T-helper 17 cell (primary cell): ENCODE measurements around the gene FEN1. TPM values are rescaled to one million over a fixed set of nuclear protein-coding genes. Genes with fewer than 3 reads are reported as not detected.

Experiments
- ATAC-seq: fragments of 150-1000 bp; cut with Tn5 transposase; 2 replicates; pipeline ENCODE4 v1.10.0; 2021; ENCODE audit warnings: mild to moderate bottlenecking, moderate library complexity
- DNase-seq, 3 donors: peaks; one replicate each; pipeline versions ENCODE4 v3.0.0 to v3.0.0-alpha.2; 2020 to 2021
- H3K9me3 ChIP-seq: one replicate; pipeline ENCODE4 v1.7.0; 2013; ENCODE audit warnings: low read length, mild to moderate bottlenecking; ENCODE audit not compliant: control insufficient read depth, poor library complexity, severe bottlenecking
- H3K27ac Mint-ChIP-seq: one replicate; pipeline ENCODE4 v1.8.0; 2022; ENCODE audit warnings: mild to moderate bottlenecking, moderate library complexity, mixed read lengths
- H3K27me3 Mint-ChIP-seq: one replicate; pipeline ENCODE4 v1.8.0; 2022; ENCODE audit warnings: mixed read lengths
- H3K36me3 Mint-ChIP-seq: one replicate; pipeline ENCODE4 v1.8.0; 2022; ENCODE audit warnings: low read depth, mixed read lengths
- H3K4me1 Mint-ChIP-seq: one replicate; pipeline ENCODE4 v1.8.0; 2022; ENCODE audit warnings: mild to moderate bottlenecking, mixed read lengths
- H3K4me3 Mint-ChIP-seq: one replicate; pipeline ENCODE4 v1.8.0; 2022; ENCODE audit warnings: mild to moderate bottlenecking, moderate library complexity, mixed read lengths
- total RNA-seq, 4 donors: library from RNA in 2 of 4; stranded (reverse) in 2 of 4; gene quantifications; one replicate each; pipeline ENCODE4 v1.2.3 and lab custom pipeline; 2022 to 2026

Gene FEN1, protein sequence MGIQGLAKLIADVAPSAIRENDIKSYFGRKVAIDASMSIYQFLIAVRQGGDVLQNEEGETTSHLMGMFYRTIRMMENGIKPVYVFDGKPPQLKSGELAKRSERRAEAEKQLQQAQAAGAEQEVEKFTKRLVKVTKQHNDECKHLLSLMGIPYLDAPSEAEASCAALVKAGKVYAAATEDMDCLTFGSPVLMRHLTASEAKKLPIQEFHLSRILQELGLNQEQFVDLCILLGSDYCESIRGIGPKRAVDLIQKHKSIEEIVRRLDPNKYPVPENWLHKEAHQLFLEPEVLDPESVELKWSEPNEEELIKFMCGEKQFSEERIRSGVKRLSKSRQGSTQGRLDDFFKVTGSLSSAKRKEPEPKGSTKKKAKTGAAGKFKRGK
- 10 to 100 TPM in 1 of 2 donors, 1 to 10 TPM in 1; 9.7 to 13.0 TPM for total RNA-seq
- total RNA-seq (lab: John Stamatoyannopoulos, UW) = 10.9 to 20.5 reads per million in 2 donors

- H3K9me3 ChIP-seq = no peaks in the 10 kb centered on the region
- peaks cover 18% of the 10 kb centered on the region for H3K4me1 Mint-ChIP-seq
- DNase-seq (peak; percentile 74 to 79 (median 77)), ATAC-seq (peak; percentile 90)
- no peaks in the 10 kb centered on the region for H3K27me3 Mint-ChIP-seq
- peaks cover 3% of the 10 kb centered on the region for H3K36me3 Mint-ChIP-seq
- peak within 1 kb of the TSS; percentile 99 for H3K27ac Mint-ChIP-seq
- peak within 1 kb of the TSS; percentile 96 for H3K4me3 Mint-ChIP-seq
These were observed at the start of gene FEN1, which contains the start of gene TMEM258 for GRCh38 chr11:61792310-61793082. Gene FEN1 (plus strand): TSS chr11:61792911. CDS start chr11:61795362, 2,451 bp downstream. Gene TMEM258 (minus strand): TSS chr11:61792599. CDS start chr11:61792558, 41 bp downstream.

GRCh38 chr11:61743486-61744095 lies 49.1 kb upstream of the FEN1 start:
- Mint-ChIP-seq H3K27ac (no peak overlapping the region), H3K36me3 (no peaks in the 10 kb centered on the region), H3K4me1 (no peaks in the 10 kb centered on the region), H3K4me3 (no peak overlapping the region), H3K27me3 (peaks cover under 1% of the 10 kb centered on the region)
- no peaks in the 10 kb centered on the region for H3K9me3 ChIP-seq
- DNase-seq = no peak
- ATAC-seq = no peak

DNA sequence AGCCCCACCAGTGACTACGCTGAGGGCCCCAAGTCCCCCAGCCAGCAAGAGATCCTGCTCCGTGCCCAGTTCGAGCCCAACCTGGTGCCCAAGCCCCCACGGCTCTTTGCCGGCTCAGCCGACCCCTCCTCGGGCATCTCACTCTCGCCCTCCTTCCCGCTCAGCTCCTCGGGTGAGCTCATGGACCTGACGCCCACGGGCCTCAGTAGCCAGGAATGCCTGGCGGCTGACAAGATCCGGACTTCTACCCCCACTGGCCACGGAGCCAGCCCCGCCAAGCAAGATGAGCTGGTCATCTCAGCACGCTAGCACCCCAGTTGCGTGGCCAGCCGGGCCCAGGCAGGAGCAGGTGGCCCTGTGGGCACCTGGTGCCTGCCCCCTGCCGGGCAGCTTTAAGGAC lies 48.5 kb upstream of the FEN1 start:
- H3K4me3 Mint-ChIP-seq = no peak overlapping the region
- no peaks in the 10 kb centered on the region for H3K36me3 Mint-ChIP-seq
- H3K27ac Mint-ChIP-seq = no peak overlapping the region
- no peaks in the 10 kb centered on the region for H3K9me3 ChIP-seq
- ATAC-seq (no peak), DNase-seq (no peak)
- peaks cover 7% of the 10 kb centered on the region for H3K27me3 Mint-ChIP-seq
- no peaks in the 10 kb centered on the region for H3K4me1 Mint-ChIP-seq

GRCh38 chr11:61744609-61745156 lies 48.0 kb upstream of the FEN1 start:
- Mint-ChIP-seq H3K27me3 (peaks cover 11% of the 10 kb centered on the region), H3K4me1 (no peaks in the 10 kb centered on the region), H3K4me3 (no peak overlapping the region), H3K27ac (no peak overlapping the region), H3K36me3 (no peaks in the 10 kb centered on the region)
- H3K9me3 ChIP-seq = no peaks in the 10 kb centered on the region
- DNase-seq (no peak), ATAC-seq (no peak)

- ATAC-seq (no peak), DNase-seq (no peak)
- no peak overlapping the region for H3K4me3 Mint-ChIP-seq
- no peaks in the 10 kb centered on the region for H3K9me3 ChIP-seq
- H3K4me1 Mint-ChIP-seq = peaks cover 2% of the 10 kb centered on the region
- no peaks in the 10 kb centered on the region for H3K36me3 Mint-ChIP-seq
- H3K27me3 Mint-ChIP-seq = peaks cover 15% of the 10 kb centered on the region
- no peak overlapping the region for H3K27ac Mint-ChIP-seq
These were observed 46.8 kb upstream of the FEN1 start for GRCh38 chr11:61745781-61746441.

DNA sequence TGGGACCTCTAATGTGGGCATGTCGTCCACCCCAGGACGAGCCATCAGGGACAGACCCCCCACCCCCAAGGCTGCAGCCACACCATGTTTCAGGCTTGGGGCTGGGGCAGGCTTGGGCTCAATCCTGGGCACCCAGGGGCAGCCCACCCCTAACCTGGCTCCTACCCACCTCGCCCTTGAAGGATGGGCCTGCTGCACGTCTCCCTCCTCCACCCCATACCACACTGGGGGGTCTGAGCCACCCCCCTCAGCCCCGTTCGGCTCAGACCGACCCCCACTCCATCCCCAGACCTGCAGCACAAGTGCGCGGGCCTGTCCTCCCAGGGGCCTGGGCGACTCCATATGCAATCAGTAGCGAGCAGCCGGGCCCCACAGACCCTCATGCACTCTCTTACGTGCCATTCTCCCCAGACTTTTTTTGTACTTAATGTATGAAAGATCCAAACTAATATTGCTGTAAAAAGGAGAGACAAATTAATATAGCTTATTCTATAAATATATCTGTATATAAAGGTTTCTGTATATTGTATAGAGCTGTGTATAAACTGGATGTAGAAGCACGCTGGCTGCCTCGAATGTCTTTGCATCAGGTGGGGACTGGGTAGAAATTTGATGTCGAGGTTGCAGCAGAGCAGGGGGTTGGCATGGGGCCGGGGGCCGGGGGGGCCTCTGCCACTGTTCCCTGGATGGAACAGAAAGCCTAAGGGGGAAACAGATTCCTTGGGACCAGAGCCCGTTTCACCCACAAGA lies 46.1 kb upstream of the FEN1 start:
- Mint-ChIP-seq H3K27ac (no peak overlapping the region), H3K36me3 (no peaks in the 10 kb centered on the region), H3K4me3 (no peak overlapping the region), H3K4me1 (peaks cover 6% of the 10 kb centered on the region), H3K27me3 (peaks cover 21% of the 10 kb centered on the region)
- DNase-seq (no peak), ATAC-seq (no peak)
- no peaks in the 10 kb centered on the region for H3K9me3 ChIP-seq

- peak; percentile 43 for ATAC-seq
- peak in 2 of 3 donors; percentile 27 for DNase-seq
- no peaks in the 10 kb centered on the region for H3K9me3 ChIP-seq
- H3K36me3 Mint-ChIP-seq = no peaks in the 10 kb centered on the region
- no peak overlapping the region for H3K4me3 Mint-ChIP-seq
- no peak overlapping the region for H3K27ac Mint-ChIP-seq
- peaks cover 21% of the 10 kb centered on the region for H3K27me3 Mint-ChIP-seq
- H3K4me1 Mint-ChIP-seq = peaks cover 6% of the 10 kb centered on the region
These were observed 45.3 kb upstream of the FEN1 start for GRCh38 chr11:61747192-61747966.

DNA sequence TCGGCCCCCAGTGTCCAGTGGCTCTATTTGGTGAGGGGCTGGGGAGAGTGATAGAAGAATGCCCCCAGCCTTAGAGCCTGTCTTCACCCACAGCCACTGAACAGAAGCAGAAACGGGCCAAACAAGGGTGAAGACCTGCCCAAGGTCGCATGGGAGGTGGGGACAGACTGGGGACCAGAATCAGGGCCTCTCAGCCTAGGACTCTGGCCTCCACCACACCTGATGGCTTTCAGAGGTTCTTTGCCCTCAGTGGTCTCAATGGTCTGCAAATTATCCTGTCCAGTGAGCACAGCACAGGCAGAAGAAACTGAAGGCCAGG lies 44.8 kb upstream of the FEN1 start:
- DNase-seq (no peak), ATAC-seq (no peak)
- no peaks in the 10 kb centered on the region for H3K9me3 ChIP-seq
- H3K36me3 Mint-ChIP-seq = no peaks in the 10 kb centered on the region
- H3K4me3 Mint-ChIP-seq = no peak overlapping the region
- peaks cover 21% of the 10 kb centered on the region for H3K27me3 Mint-ChIP-seq
- H3K4me1 Mint-ChIP-seq = peaks cover 7% of the 10 kb centered on the region
- H3K27ac Mint-ChIP-seq = no peak overlapping the region

- Mint-ChIP-seq H3K4me3 (no peak overlapping the region), H3K36me3 (no peaks in the 10 kb centered on the region), H3K27me3 (peaks cover 25% of the 10 kb centered on the region), H3K4me1 (peaks cover 11% of the 10 kb centered on the region), H3K27ac (no peak overlapping the region)
- ATAC-seq = no peak
- H3K9me3 ChIP-seq = no peaks in the 10 kb centered on the region
- DNase-seq = no peak
These were observed 43.0 kb upstream of the FEN1 start for GRCh38 chr11:61749591-61750217.

DNA sequence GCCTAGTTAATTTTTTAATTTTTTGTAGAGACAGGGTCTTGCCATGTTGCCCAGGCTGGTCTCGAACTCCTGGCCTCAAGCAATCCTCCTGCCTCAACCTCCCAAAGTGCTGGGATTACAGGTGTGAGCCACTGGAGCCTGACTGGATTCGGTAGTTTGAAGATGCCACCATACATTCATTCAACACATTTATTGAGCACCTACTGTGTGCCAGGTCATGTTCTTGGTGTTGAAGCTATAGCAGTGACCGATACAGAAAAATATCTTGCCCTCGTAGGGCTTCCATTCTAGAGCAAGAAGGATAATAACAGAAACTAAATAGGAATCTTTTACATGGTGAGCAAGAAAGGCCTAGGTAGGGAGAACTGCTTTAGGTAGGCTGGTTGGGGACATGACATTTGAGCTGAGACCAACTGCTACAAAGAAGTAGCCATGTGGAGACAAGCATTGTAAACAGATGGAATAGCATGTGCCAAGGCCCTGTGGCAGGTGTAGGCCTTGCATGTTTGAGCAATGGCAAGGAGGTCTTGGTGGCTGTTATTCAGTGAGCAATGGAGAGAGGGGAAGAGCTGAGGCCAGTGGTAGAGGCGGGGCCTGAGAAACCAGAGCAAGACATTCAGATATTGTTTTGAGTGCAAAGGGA lies 42.0 kb upstream of the FEN1 start:
- ATAC-seq (no peak), DNase-seq (no peak)
- peaks cover 25% of the 10 kb centered on the region for H3K27me3 Mint-ChIP-seq
- H3K27ac Mint-ChIP-seq = no peak overlapping the region
- H3K36me3 Mint-ChIP-seq = no peaks in the 10 kb centered on the region
- peak overlapping the region; percentile 80 for H3K4me3 Mint-ChIP-seq
- no peaks in the 10 kb centered on the region for H3K9me3 ChIP-seq
- peaks cover 12% of the 10 kb centered on the region for H3K4me1 Mint-ChIP-seq

DNA sequence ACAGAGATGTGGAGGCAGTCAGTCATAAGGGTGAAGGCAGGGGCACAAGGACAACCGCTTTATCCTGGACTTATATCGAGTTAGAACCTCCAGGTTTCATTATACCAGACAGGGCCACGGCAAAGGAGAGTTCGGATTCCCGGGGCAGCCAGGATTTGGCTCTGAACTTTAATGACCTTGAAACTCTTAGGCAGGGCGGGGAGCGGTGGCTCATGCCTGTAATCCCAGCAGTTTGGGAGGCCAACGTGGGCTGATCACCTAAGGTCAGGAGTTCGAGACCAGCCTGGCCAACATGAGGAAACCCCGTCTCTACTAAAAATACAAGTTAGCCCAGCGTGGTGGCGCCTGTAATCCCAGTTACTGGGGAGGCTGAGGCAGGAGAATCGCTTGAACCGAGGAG lies 41.3 kb upstream of the FEN1 start:
- DNase-seq (no peak), ATAC-seq (no peak)
- Mint-ChIP-seq H3K4me1 (peaks cover 14% of the 10 kb centered on the region), H3K4me3 (peak overlapping the region; percentile 80), H3K27ac (no peak overlapping the region), H3K36me3 (no peaks in the 10 kb centered on the region), H3K27me3 (peaks cover 25% of the 10 kb centered on the region)
- H3K9me3 ChIP-seq = no peaks in the 10 kb centered on the region
